ENCODE data around the gene TUBB2B. TPM values are rescaled to one million over a fixed set of nuclear protein-coding genes. Genes with fewer than 3 reads are reported as not detected.
A peak's percentile ranks its signal among the peaks of the same experiment; 100 is the strongest.

The TUBB2B gene
- total RNA-seq, 5 donors from 2014 or later (not counting 1 experiment from before 2014, with no cell fraction given) = 0.46 to 1.2 (median 0.87) TPM; not detected in 1

DNA sequence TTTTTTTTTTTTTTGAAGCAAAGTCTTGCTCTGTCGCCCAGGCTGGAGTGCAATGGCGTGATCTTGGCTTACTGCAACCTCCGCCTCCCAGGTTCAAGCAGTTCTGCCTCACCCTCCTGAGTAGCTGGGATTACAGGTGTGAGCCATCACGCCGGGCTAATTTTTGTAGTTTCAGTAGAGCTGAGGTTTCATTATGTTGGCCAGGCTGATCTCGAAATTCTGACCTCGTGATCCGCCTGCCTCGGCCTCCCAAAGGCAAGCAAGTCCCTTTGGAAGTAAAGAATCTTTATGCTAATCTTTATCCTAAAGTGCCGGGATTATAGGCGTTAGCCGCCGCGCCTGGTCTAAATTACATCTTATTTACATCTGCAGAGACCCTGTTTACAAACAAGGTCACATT, 32.8 kb upstream of the TUBB2B start:
- H3K4me3 Mint-ChIP-seq = peak overlapping the region; percentile 91 to 94 (median 93)
- H3K4me1 ChIP-seq (ENCODE audit: control insufficient read depth in 1 of 2, extremely low read depth in 1 of 2, insufficient read depth in 2 of 2, low read length in 2 of 2) = peaks cover 13 to 58% of the 10 kb centered on the region in 2 experiments
- ChIA-PET CTCF (interaction anchor here (0.5 to 1.3 kb wide), 5 partner anchors 9 to 134 kb away, joined by 3 to 15 read pairs (median 5); partner anchors contain the start of gene TUBB2A (in 1 of the 2)), POLR2A (interaction anchor here (0.6 to 0.7 kb wide), 3 partner anchors 8 to 734 kb away, joined by 3 to 5 read pairs (median 3); no protein-coding TSS in a partner anchor)
- H3K9me3 Mint-ChIP-seq = no peaks in the 10 kb centered on the region
- no peaks in the 10 kb centered on the region for H3K9me3 ChIP-seq
- DNase-seq (no peak), ATAC-seq (replicated peaks in 1 of 4) (no peak)
- H3K27ac ChIP-seq (ENCODE audit: low read length) = no peak overlapping the region
- peaks cover 45 to 54% (median 52%) of the 10 kb centered on the region in 3 donors for H3K4me1 Mint-ChIP-seq
- H3K36me3 Mint-ChIP-seq = peaks cover 9% of the 10 kb centered on the region
- no peak overlapping the region for H3K27ac Mint-ChIP-seq
- no peak overlapping the region for H3K4me3 ChIP-seq (ENCODE audit: control insufficient read depth in 1 of 2, extremely low read depth in 1 of 2, low read length in 1 of 2)
- peaks cover 0 to 12% of the 10 kb centered on the region in 2 experiments for H3K27me3 ChIP-seq (replicated peaks in 1 of 2; ENCODE audit: control insufficient read depth in 2 of 2, extremely low read depth in 1 of 2, insufficient read depth in 2 of 2, low read length in 1 of 2)
- WGBS (ENCODE audit: insufficient coverage) = 80% methylated on average over 3 of the region's 14 CpGs
- H3K36me3 ChIP-seq (ENCODE audit: control insufficient read depth in 2 of 2, extremely low read depth in 1 of 2, insufficient read depth in 1 of 2, low read length in 1 of 2) = peaks cover 8 to 26% of the 10 kb centered on the region in 2 donors
- H3K27me3 Mint-ChIP-seq = peaks cover 0 to 3% of the 10 kb centered on the region in 2 donors

DNA sequence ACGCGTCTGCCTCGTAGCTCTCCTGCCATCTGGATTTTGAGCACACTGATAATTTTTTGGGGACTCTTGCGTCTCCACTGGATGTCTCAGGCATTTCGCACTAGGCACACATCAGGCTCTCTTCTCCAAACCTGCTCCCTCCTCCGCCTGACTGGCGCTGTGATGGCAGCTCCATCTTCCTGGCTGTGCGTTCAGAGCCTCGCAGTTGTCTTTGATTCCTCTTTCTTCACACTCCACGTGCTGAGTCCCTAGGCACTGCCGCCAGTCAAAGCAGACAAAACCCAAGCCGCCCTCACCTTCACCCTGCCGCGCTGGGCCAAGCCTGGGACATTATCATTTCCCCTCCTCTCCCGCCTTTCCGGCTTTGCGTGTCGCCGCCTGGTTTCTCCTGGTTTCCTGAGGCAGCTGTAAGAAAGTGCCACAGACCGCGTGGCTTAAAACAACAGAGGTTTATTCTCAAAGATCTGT, 32.1 kb upstream of the TUBB2B start:
- peak in 24 of 35 experiments; percentile 2 to 52 (median 17) for DNase-seq
- H3K27ac Mint-ChIP-seq = peak overlapping the region; percentile 77 to 90
- peaks cover 41 to 47% (median 47%) of the 10 kb centered on the region in 3 donors for H3K4me1 Mint-ChIP-seq
- H3K4me3 ChIP-seq (ENCODE audit: control insufficient read depth in 1 of 2, extremely low read depth in 1 of 2, low read length in 1 of 2) = peak overlapping the region; percentile 69 to 77
- H3K27me3 Mint-ChIP-seq = peaks cover 0 to 3% of the 10 kb centered on the region in 2 donors
- peaks cover 0 to 12% of the 10 kb centered on the region in 2 experiments for H3K27me3 ChIP-seq (replicated peaks in 1 of 2; ENCODE audit: control insufficient read depth in 2 of 2, extremely low read depth in 1 of 2, insufficient read depth in 2 of 2, low read length in 1 of 2)
- ChIA-PET POLR2A (interaction anchor here (0.6 to 0.7 kb wide), 3 partner anchors 9 to 97 kb away, joined by 3 read pairs; no protein-coding TSS in a partner anchor), CTCF (interaction anchor here (0.9 to 1.3 kb wide), 3 partner anchors 8 to 102 kb away, joined by 3 to 11 read pairs (median 3); partner anchors contain the start of gene TUBB2A (in 1 of the 2))
- no peak overlapping the region for H3K27ac ChIP-seq (ENCODE audit: low read length)
- H3K36me3 ChIP-seq (ENCODE audit: control insufficient read depth in 2 of 2, extremely low read depth in 1 of 2, insufficient read depth in 1 of 2, low read length in 1 of 2) = peaks cover 8 to 19% of the 10 kb centered on the region in 2 donors
- no peaks in the 10 kb centered on the region for H3K9me3 Mint-ChIP-seq
- H3K36me3 Mint-ChIP-seq = peaks cover 5% of the 10 kb centered on the region
- ATAC-seq (replicated peaks in 1 of 4) = peak; percentile 8 to 39 (median 26)
- H3K9me3 ChIP-seq = no peaks in the 10 kb centered on the region
- WGBS (ENCODE audit: insufficient coverage) = 0% methylated on average over 20 of the region's 21 CpGs
- H3K4me3 Mint-ChIP-seq = peak overlapping the region; percentile 91 to 94 (median 93)
- peaks cover 13 to 56% of the 10 kb centered on the region in 2 experiments for H3K4me1 ChIP-seq (ENCODE audit: control insufficient read depth in 1 of 2, extremely low read depth in 1 of 2, insufficient read depth in 2 of 2, low read length in 2 of 2)

DNA sequence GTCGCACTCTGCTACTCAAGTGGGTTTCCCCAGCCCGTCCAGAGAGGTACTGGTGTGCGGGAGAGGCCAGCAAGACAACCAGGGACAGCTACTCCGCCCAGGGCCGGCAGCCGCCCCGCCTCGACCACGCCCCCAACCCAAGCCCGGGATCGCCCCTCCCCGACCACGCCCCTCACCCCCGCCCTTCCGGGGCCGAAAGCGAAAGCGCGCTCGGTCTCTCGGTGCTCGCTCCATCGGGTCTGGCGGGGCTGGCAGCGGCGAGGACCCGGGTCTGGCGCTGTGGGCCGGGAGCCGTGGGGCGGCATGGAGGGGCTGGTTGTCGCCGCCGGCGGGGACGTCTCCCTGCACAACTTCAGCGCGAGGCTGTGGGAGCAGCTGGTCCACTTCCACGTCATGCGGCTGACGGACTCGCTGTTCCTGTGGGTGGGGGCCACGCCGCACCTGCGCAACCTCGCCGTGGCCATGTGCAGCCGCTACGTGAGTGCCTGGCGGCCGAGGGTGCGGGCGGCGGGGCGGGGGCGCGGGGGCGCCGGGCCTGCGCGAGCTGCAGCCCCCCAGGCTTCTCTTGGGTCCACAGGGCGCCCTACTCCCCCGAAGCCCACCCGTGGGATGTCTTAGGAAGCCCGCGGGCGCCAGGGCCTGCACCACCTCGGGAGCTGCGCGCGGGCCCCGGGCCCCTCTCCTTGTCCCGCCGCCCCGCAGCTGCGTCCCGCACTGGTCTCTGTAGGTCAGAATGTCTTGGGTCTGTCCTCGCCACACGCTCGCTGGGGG, 31.5 kb upstream of the TUBB2B start, which contains the start of gene PSMG4:
TSS of gene PSMG4 (plus strand) at position 228 of the 771 bp plus-strand sequence. CDS start at position 304, 76 bp downstream.
- WGBS (ENCODE audit: insufficient coverage) = under 1% methylated on average over 80 of the region's 80 CpGs
- H3K9me3 ChIP-seq = no peaks in the 10 kb centered on the region
- H3K27ac ChIP-seq (ENCODE audit: low read length) = no peak within 1 kb of the TSS
- Mint-ChIP-seq H3K4me1 (peaks cover 42 to 47% (median 44%) of the 10 kb centered on the region in 3 donors), H3K4me3 (peak within 1 kb of the TSS; percentile 91 to 94 (median 93)), H3K27ac (peak within 1 kb of the TSS; percentile 77 to 90), H3K36me3 (peaks cover 5% of the 10 kb centered on the region), H3K9me3 (peaks cover 0 to 6% (median 0%) of the 10 kb centered on the region in 3 donors), H3K27me3 (peaks cover 0 to 3% of the 10 kb centered on the region in 2 donors)
- peaks cover 3 to 13% of the 10 kb centered on the region in 2 donors for H3K36me3 ChIP-seq (ENCODE audit: control insufficient read depth in 2 of 2, extremely low read depth in 1 of 2, insufficient read depth in 1 of 2, low read length in 1 of 2)
- ATAC-seq (replicated peaks in 1 of 4) (peak; percentile 82 to 87 (median 85)), DNase-seq (peak; percentile 68 to 94 (median 87))
- H3K4me1 ChIP-seq (ENCODE audit: control insufficient read depth in 1 of 2, extremely low read depth in 1 of 2, insufficient read depth in 2 of 2, low read length in 2 of 2) = peaks cover 12 to 51% of the 10 kb centered on the region in 2 experiments
- peaks cover 0 to 12% of the 10 kb centered on the region in 2 experiments for H3K27me3 ChIP-seq (replicated peaks in 1 of 2; ENCODE audit: control insufficient read depth in 2 of 2, extremely low read depth in 1 of 2, insufficient read depth in 2 of 2, low read length in 1 of 2)
- H3K4me3 ChIP-seq (ENCODE audit: control insufficient read depth in 1 of 2, extremely low read depth in 1 of 2, low read length in 1 of 2) = peak within 1 kb of the TSS; percentile 69 to 77
- ChIA-PET CTCF (interaction anchor here (0.9 to 1.3 kb wide), 3 partner anchors 7 to 102 kb away, joined by 3 to 11 read pairs (median 3); partner anchors contain the start of gene TUBB2A (in 1 of the 2)), POLR2A (interaction anchor here (0.5 to 0.7 kb wide), 2 partner anchors 23 to 96 kb away, joined by 3 read pairs; no protein-coding TSS in a partner anchor)

DNA sequence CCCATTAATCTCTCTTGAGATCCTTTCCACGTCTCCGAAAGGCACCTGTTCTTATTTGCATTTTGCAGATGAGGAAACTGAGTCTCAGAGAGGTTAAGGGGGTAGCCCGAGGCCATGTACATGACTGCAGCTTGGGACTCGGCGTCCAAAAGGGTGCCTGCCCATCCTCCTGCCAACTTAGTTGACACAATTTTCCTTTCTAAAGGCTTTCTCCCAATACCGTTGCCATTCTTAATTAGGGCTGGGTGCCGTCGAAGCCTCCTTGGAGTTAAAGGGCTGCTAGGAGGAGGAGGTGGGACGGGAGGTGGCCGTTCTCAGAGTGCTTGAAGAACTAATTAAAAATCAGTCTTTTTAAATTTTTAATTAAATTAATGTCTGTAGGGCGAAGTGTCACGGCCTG, 30.7 kb upstream of the TUBB2B start:
- DNase-seq (no peak), ATAC-seq (replicated peaks in 1 of 4) (no peak)
- peaks cover 0 to 6% (median 0%) of the 10 kb centered on the region in 3 donors for H3K9me3 Mint-ChIP-seq
- H3K27ac Mint-ChIP-seq = peak overlapping the region in 1 of 2 donors; percentile 39
- H3K27ac ChIP-seq (ENCODE audit: low read length) = no peak overlapping the region
- peak overlapping the region; percentile 69 to 77 for H3K4me3 ChIP-seq (ENCODE audit: control insufficient read depth in 1 of 2, extremely low read depth in 1 of 2, low read length in 1 of 2)
- POLR2A ChIA-PET = interaction anchor here in 1 of 2 donors (0.5 kb wide), 1 partner anchor 24 kb away, joined by 3 read pairs; no protein-coding TSS in a partner anchor
- H3K36me3 ChIP-seq (ENCODE audit: control insufficient read depth in 2 of 2, extremely low read depth in 1 of 2, insufficient read depth in 1 of 2, low read length in 1 of 2) = peaks cover 0 to 6% of the 10 kb centered on the region in 2 donors
- peak overlapping the region; percentile 75 to 94 (median 76) for H3K4me3 Mint-ChIP-seq
- 20% methylated on average over 2 of the region's 12 CpGs for WGBS (ENCODE audit: insufficient coverage)
- H3K27me3 ChIP-seq (replicated peaks in 1 of 2; ENCODE audit: control insufficient read depth in 2 of 2, extremely low read depth in 1 of 2, insufficient read depth in 2 of 2, low read length in 1 of 2) = peaks cover 0 to 12% of the 10 kb centered on the region in 2 experiments
- CTCF ChIA-PET = no interaction called here
- no peaks in the 10 kb centered on the region for H3K36me3 Mint-ChIP-seq
- peaks cover 0 to 3% of the 10 kb centered on the region in 2 donors for H3K27me3 Mint-ChIP-seq
- peaks cover 36 to 41% (median 37%) of the 10 kb centered on the region in 3 donors for H3K4me1 Mint-ChIP-seq
- H3K9me3 ChIP-seq = no peaks in the 10 kb centered on the region
- H3K4me1 ChIP-seq (ENCODE audit: control insufficient read depth in 1 of 2, extremely low read depth in 1 of 2, insufficient read depth in 2 of 2, low read length in 2 of 2) = peaks cover 10 to 44% of the 10 kb centered on the region in 2 experiments

DNA sequence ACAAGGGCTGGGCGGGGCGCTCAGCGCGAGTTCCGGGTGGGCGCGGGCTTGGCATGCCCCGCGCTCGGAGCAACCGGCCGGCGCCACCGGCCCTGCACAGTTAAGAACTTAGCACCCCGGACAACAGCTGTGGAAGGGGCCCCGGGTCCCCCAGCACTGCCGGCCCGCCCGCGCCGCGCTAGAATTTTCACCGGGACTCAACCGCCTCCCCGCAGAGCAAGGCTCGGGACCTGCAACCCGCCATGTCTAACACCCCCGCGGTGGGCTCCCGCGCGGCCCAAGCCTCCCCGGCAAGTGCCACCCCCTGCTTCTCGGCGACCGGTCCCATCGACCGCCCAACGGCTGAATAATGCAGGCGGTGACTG, 26.1 kb upstream of the TUBB2B start:
- 98% methylated on average over 40 of the region's 40 CpGs for WGBS (ENCODE audit: insufficient coverage)
- Histone ChIP-seq H3K36me3 (ENCODE audit: control insufficient read depth in 2 of 2, extremely low read depth in 1 of 2, insufficient read depth in 1 of 2, low read length in 1 of 2) (no peaks in the 10 kb centered on the region), H3K9me3 (no peaks in the 10 kb centered on the region), H3K27ac (ENCODE audit: low read length) (no peak overlapping the region), H3K4me1 (ENCODE audit: control insufficient read depth in 1 of 2, extremely low read depth in 1 of 2, insufficient read depth in 2 of 2, low read length in 2 of 2) (peaks cover 0 to 15% of the 10 kb centered on the region in 2 experiments), H3K4me3 (ENCODE audit: control insufficient read depth in 1 of 2, extremely low read depth in 1 of 2, low read length in 1 of 2) (no peak overlapping the region), H3K27me3 (replicated peaks in 1 of 2; ENCODE audit: control insufficient read depth in 2 of 2, extremely low read depth in 1 of 2, insufficient read depth in 2 of 2, low read length in 1 of 2) (peaks cover 0 to 39% of the 10 kb centered on the region in 2 experiments)
- ChIA-PET POLR2A (no interaction called here), CTCF (interaction anchor here in 1 of 2 donors (0.6 kb wide), 1 partner anchor 17 kb away, joined by 4 read pairs; no protein-coding TSS in a partner anchor)
- Mint-ChIP-seq H3K27me3 (peaks cover 6 to 22% of the 10 kb centered on the region in 2 donors), H3K9me3 (peaks cover 0 to 6% (median 0%) of the 10 kb centered on the region in 3 donors), H3K4me3 (no peak overlapping the region), H3K4me1 (peaks cover 6 to 17% (median 6%) of the 10 kb centered on the region in 3 donors), H3K27ac (no peak overlapping the region), H3K36me3 (no peaks in the 10 kb centered on the region)
- ATAC-seq (replicated peaks in 1 of 4) (no peak), DNase-seq (no peak)
